GM12878 (cell line): ENCODE measurements around the gene CCHCR1.
"Not testable (repeated sequence)": the region's sequence is repeated elsewhere in the genome, so short reads cannot be mapped to it uniquely, and the experiment has no call there.

Experiments used
- CTCF ChIP-seq, 3 experiments: IDR thresholded peaks in 2 of 3; conservative IDR thresholded peaks in 1 of 3; 2 replicates each; pipeline ENCODE4 v1.5.1; 2011; ENCODE audit warnings: low read depth in 3 of 3, low read length in 3 of 3, mild to moderate bottlenecking in 3 of 3, control low read depth in 2 of 3, moderate library complexity in 2 of 3, inconsistent platforms in 1 of 3, mixed read lengths in 1 of 3; ENCODE audit not compliant: control insufficient read depth in 2 of 3, insufficient read depth in 1 of 3; ENCODE audit errors: extremely low read depth in 1 of 3
- EZH2 ChIP-seq: IDR thresholded peaks from 2 replicates; pipeline ENCODE4 v1.6.1; 2012; ENCODE audit warnings: low read depth, mild to moderate bottlenecking, control low read depth, inconsistent platforms, low read length, borderline replicate concordance; ENCODE audit not compliant: control insufficient read depth
- MYC ChIP-seq: IDR thresholded peaks from 2 replicates; pipeline ENCODE4 v1.6.1; 2011; ENCODE audit warnings: mild to moderate bottlenecking, low read length, moderate library complexity, inconsistent platforms; ENCODE audit not compliant: insufficient read depth, insufficient replicate concordance, insufficient read length, severe bottlenecking
- NFYB ChIP-seq: IDR thresholded peaks from 2 replicates; pipeline ENCODE4 v1.6.1; 2011; ENCODE audit warnings: low read depth, mild to moderate bottlenecking, low read length, improper control_type of control experiment, moderate library complexity; ENCODE audit not compliant: insufficient read depth
- POLR2AphosphoS5 ChIP-seq: IDR thresholded peaks from 2 replicates; pipeline ENCODE4 v1.6.1; 2011; ENCODE audit warnings: mild to moderate bottlenecking, low read length, inconsistent platforms

- TF ChIP-seq EZH2; MYC; NFYB; CTCF (IDR thresholded peaks at IDR 0.05 in 2 of 3, conservative IDR thresholded peaks at IDR 0.05 in 1 of 3; ENCODE audit: control insufficient read depth in 2 of 3, extremely low read depth in 1 of 3, insufficient read depth in 1 of 3, low read depth in 3 of 3, low read length in 3 of 3); POLR2AphosphoS5: not testable (repeated sequence)
These were observed 31.6 kb upstream of the CCHCR1 start for GRCh38 chr6:31189223-31189622.
